ENCODE results near the gene CFAP61. TPM values are rescaled to one million over a fixed set of nuclear protein-coding genes. Genes with fewer than 3 reads are reported as not detected.

CFAP61 gene
- total RNA-seq, 1 donor from 2014 or later = not detected

Other genes with a start within 250 kb of the CFAP61 start
- gene NAA20, start 35.2 kb upstream of the CFAP61 start, total RNA-seq = 50.6 and 54.0 TPM in 2 replicates
- 18.1 and 20.2 TPM in 2 replicates for gene CRNKL1, start 66 bp upstream of the CFAP61 start, total RNA-seq

Measured in T-helper 2 cell treated with Interferon-gamma antibody and Interleukin-4, amounts not matched to agents 100 ng/mL and 5 ng/mL, for 36 hours (primary cell).